Activated CD4-positive, alpha-beta T cell treated with anti-CD3 and anti-CD28 coated beads for 48 hours (primary cell): ENCODE measurements around the gene SCUBE3.

Experiments used
- DNase-seq: peaks from one replicate; pipeline ENCODE4 v3.0.0-alpha.2; 2020

Gene SCUBE3

GRCh38 chr6:35181933-35182612, 31.7 kb upstream of the SCUBE3 start:
- peak; percentile 12 for DNase-seq

- DNase-seq, result no peak
Measured at GRCh38 chr6:35183281-35183680, 30.5 kb upstream of the SCUBE3 start.

GRCh38 chr6:35183935-35184334, 29.8 kb upstream of the SCUBE3 start:
- no peak for DNase-seq

GRCh38 chr6:35184580-35185301, 29.0 kb upstream of the SCUBE3 start:
- no peak for DNase-seq

GRCh38 chr6:35185302-35185681, 28.5 kb upstream of the SCUBE3 start:
- DNase-seq, result no peak

- DNase-seq, result no peak
Measured at GRCh38 chr6:35185971-35186370, 27.8 kb upstream of the SCUBE3 start.

- DNase-seq, result no peak
Measured at GRCh38 chr6:35186571-35186970, 27.2 kb upstream of the SCUBE3 start.

GRCh38 chr6:35188886-35189285, 24.9 kb upstream of the SCUBE3 start:
- no peak for DNase-seq

- no peak for DNase-seq
Measured at GRCh38 chr6:35190306-35190705, 23.4 kb upstream of the SCUBE3 start.

- no peak for DNase-seq
Measured at GRCh38 chr6:35191889-35192288, 21.9 kb upstream of the SCUBE3 start.

GRCh38 chr6:35192301-35192860, 21.4 kb upstream of the SCUBE3 start:
- DNase-seq, result no peak

- DNase-seq, result no peak
Measured at GRCh38 chr6:35194390-35194789, 19.4 kb upstream of the SCUBE3 start.

GRCh38 chr6:35195120-35195780, 18.5 kb upstream of the SCUBE3 start:
- DNase-seq, result no peak

- DNase-seq, result no peak
Measured at GRCh38 chr6:35197196-35197595, 16.6 kb upstream of the SCUBE3 start.

- DNase-seq, result no peak
Measured at GRCh38 chr6:35199866-35200265, 13.9 kb upstream of the SCUBE3 start.

GRCh38 chr6:35202066-35202546, 11.7 kb upstream of the SCUBE3 start:
- no peak for DNase-seq

GRCh38 chr6:35203152-35203670, 10.5 kb upstream of the SCUBE3 start:
- DNase-seq, result no peak

- DNase-seq, result no peak
Measured at GRCh38 chr6:35203680-35204079, 10.1 kb upstream of the SCUBE3 start.

GRCh38 chr6:35206346-35206745, 7.4 kb upstream of the SCUBE3 start:
- DNase-seq, result no peak

- no peak for DNase-seq
Measured at GRCh38 chr6:35208419-35208818, 5.3 kb upstream of the SCUBE3 start.

- no peak for DNase-seq
Measured at GRCh38 chr6:35209081-35209480, 4.7 kb upstream of the SCUBE3 start.

GRCh38 chr6:35209622-35210247, 4.0 kb upstream of the SCUBE3 start:
- DNase-seq, result no peak

- no peak for DNase-seq
Measured at GRCh38 chr6:35213298-35213791, 411 bp upstream of the SCUBE3 start.
